Dermis microvascular lymphatic vessel endothelial cell (primary cell): ENCODE results near the gene MYO1F. TPM values are rescaled to one million over a fixed set of nuclear protein-coding genes. Genes with fewer than 3 reads are reported as not detected.

Experiments
- total RNA-seq: library from RNA; depleted of rRNA; stranded (reverse); fragments of >200 nt; gene quantifications from 2 replicates; pipeline ENCODE4 v1.2.1, GENCODE V29; 2014

The MYO1F gene
- total RNA-seq, 1 donor from 2014 or later = 0.13 TPM

Other genes with a start within 250 kb of the MYO1F start
- 52.8 and 129 TPM in 2 replicates for gene KANK3, start 234.2 kb downstream of the MYO1F start, total RNA-seq
- 1.0 and 10.7 TPM in 2 replicates for gene ANGPTL4, start 213.3 kb downstream of the MYO1F start, total RNA-seq
- 48.1 and 105 TPM in 2 replicates for gene RAB11B, start 187.1 kb downstream of the MYO1F start, total RNA-seq
- 122 and 194 TPM in 2 replicates for gene MARCHF2, start 164.1 kb downstream of the MYO1F start, total RNA-seq
- gene HNRNPM, start 132.5 kb downstream of the MYO1F start, total RNA-seq = 68.3 and 70.3 TPM in 2 replicates
- gene PRAM1, start 74.8 kb downstream of the MYO1F start, total RNA-seq = not detected in 2 replicates
- 3.3 and 5.8 TPM in 2 replicates for gene ZNF414, start 63.3 kb downstream of the MYO1F start, total RNA-seq
- 4.2 and 13.0 TPM in 2 replicates for gene ADAMTS10, start 33.3 kb upstream of the MYO1F start, total RNA-seq
- not detected in 2 replicates for gene NFILZ, start 53.2 kb upstream of the MYO1F start, total RNA-seq
- gene ACTL9, start 121.4 kb upstream of the MYO1F start, total RNA-seq = not detected in 2 replicates
- gene OR2Z1, start 144.2 kb upstream of the MYO1F start, total RNA-seq = not detected in 2 replicates